BE2C (cell line): ENCODE data around the gene CNNM2.
"Not testable (repeated sequence)": the region's sequence is repeated elsewhere in the genome, so short reads cannot be mapped to it uniquely, and the experiment has no call there.

Source experiments
- DNase-seq: peaks from one replicate; pipeline ENCODE4 v3.0.0-alpha.2; 2020
- H3K27me3 ChIP-seq: fragments of 250-450 bp; sonication (Bioruptor Pico); 2 replicates; pipeline ENCODE4 v1.5.1; 2020; ENCODE audit warnings: mild to moderate bottlenecking
- H3K36me3 ChIP-seq: fragments of 250-450 bp; sonication (Bioruptor Pico); 2 replicates; pipeline ENCODE4 v1.5.1; 2020; ENCODE audit warnings: mild to moderate bottlenecking
- H3K4me1 ChIP-seq: fragments of 250-450 bp; sonication (Bioruptor Pico); 2 replicates; pipeline ENCODE4 v1.5.1; 2020
- H3K4me3 ChIP-seq: 2 replicates; pipeline ENCODE4 v1.5.1; 2011; ENCODE audit warnings: low read depth, low read length
- H3K9me3 ChIP-seq: fragments of 250-450 bp; sonication (Bioruptor Pico); 2 replicates; pipeline ENCODE4 v1.5.1; 2020
- CTCF ChIP-seq: IDR thresholded peaks from 2 replicates; pipeline ENCODE4 v1.5.1; 2012; ENCODE audit warnings: mild to moderate bottlenecking, low read depth, low read length

CNNM2 gene

GRCh38 chr10:102919246-102919959, 1.3 kb downstream of the CNNM2 start:
- Histone ChIP-seq H3K27me3 (no peaks in the 10 kb centered on the region), H3K36me3 (no peaks in the 10 kb centered on the region), H3K9me3 (no peaks in the 10 kb centered on the region), H3K4me3 (peak overlapping the region; percentile 84), H3K4me1 (no peaks in the 10 kb centered on the region)
- no peak for TF ChIP-seq CTCF
- DNase-seq: peak; percentile 40

GRCh38 chr10:102919992-102920739, 2.1 kb downstream of the CNNM2 start:
- Histone ChIP-seq H3K4me3 (peak overlapping the region; percentile 84), H3K9me3 (no peaks in the 10 kb centered on the region), H3K4me1 (no peaks in the 10 kb centered on the region), H3K36me3 (no peaks in the 10 kb centered on the region), H3K27me3 (no peaks in the 10 kb centered on the region)
- TF ChIP-seq CTCF: no peak
- no peak for DNase-seq

- H3K4me1 ChIP-seq: no peaks in the 10 kb centered on the region
- no peaks in the 10 kb centered on the region for H3K9me3 ChIP-seq
- H3K36me3 ChIP-seq: no peaks in the 10 kb centered on the region
- no peak overlapping the region for H3K4me3 ChIP-seq
- TF ChIP-seq CTCF: no peak
- no peak for DNase-seq
- H3K27me3 ChIP-seq: no peaks in the 10 kb centered on the region
These were observed 5.5 kb downstream of the CNNM2 start for GRCh38 chr10:102923601-102924000.

- no peak for DNase-seq
- Histone ChIP-seq H3K27me3 (no peaks in the 10 kb centered on the region), H3K4me3 (no peak overlapping the region), H3K4me1 (no peaks in the 10 kb centered on the region), H3K36me3 (no peaks in the 10 kb centered on the region), H3K9me3 (no peaks in the 10 kb centered on the region)
- TF ChIP-seq CTCF: no peak
These were observed 8.7 kb downstream of the CNNM2 start for GRCh38 chr10:102926842-102927241.

- Histone ChIP-seq H3K27me3 (no peaks in the 10 kb centered on the region), H3K9me3 (no peaks in the 10 kb centered on the region), H3K4me1 (no peaks in the 10 kb centered on the region), H3K4me3 (no peak overlapping the region), H3K36me3 (no peaks in the 10 kb centered on the region)
- no peak for TF ChIP-seq CTCF
- DNase-seq: no peak
These were observed 9.4 kb downstream of the CNNM2 start for GRCh38 chr10:102927311-102928010.

GRCh38 chr10:102928442-102928841, 10.3 kb downstream of the CNNM2 start:
- not testable (repeated sequence) for H3K4me3 ChIP-seq, H3K9me3 ChIP-seq, H3K36me3 ChIP-seq, H3K27me3 ChIP-seq, DNase-seq, H3K4me1 ChIP-seq
